Mammary epithelial cell (primary cell): ENCODE results near the gene UBE2F.

ENCODE experiments used
- CTCF ChIP-seq, 2 donors: IDR thresholded peaks in 1 of 2; conservative IDR thresholded peaks in 1 of 2; 2 replicates each; pipeline ENCODE4 v1.5.1; 2011 to 2012; ENCODE audit warnings: inconsistent platforms in 2 of 2, low read length in 2 of 2, mild to moderate bottlenecking in 2 of 2, control low read depth in 1 of 2, low read depth in 1 of 2; ENCODE audit not compliant: insufficient read depth in 1 of 2; ENCODE audit errors: extremely low read depth in 1 of 2
- EZH2 ChIP-seq: IDR thresholded peaks from 2 replicates; pipeline ENCODE4 v1.6.1; 2012; ENCODE audit warnings: low read length, inconsistent platforms, borderline replicate concordance

GRCh38 chr2:237982039-237982725, 15.4 kb downstream of the UBE2F start:
- TF ChIP-seq CTCF (conservative IDR thresholded peaks at IDR 0.05 in 1 of 2, IDR thresholded peaks at IDR 0.05 in 1 of 2; ENCODE audit: extremely low read depth in 1 of 2, insufficient read depth in 1 of 2, low read depth in 1 of 2, low read length in 2 of 2) (no peak), EZH2 (no peak)
